GM12875 (cell line): ENCODE measurements around the gene POU6F2.

ENCODE experiments used
- H3K4me3 ChIP-seq: one replicate; pipeline ENCODE4 v1.5.1; 2011; ENCODE audit warnings: low read depth, low read length, control low read depth
- TF ChIP-seq, protein P1 (sequence below): IDR thresholded peaks from 2 replicates; pipeline ENCODE4 v1.5.1; 2011; ENCODE audit warnings: low read depth, mild to moderate bottlenecking, control low read depth, inconsistent platforms, low read length, moderate library complexity, borderline replicate concordance; ENCODE audit not compliant: insufficient read depth

The POU6F2 gene

DNA sequence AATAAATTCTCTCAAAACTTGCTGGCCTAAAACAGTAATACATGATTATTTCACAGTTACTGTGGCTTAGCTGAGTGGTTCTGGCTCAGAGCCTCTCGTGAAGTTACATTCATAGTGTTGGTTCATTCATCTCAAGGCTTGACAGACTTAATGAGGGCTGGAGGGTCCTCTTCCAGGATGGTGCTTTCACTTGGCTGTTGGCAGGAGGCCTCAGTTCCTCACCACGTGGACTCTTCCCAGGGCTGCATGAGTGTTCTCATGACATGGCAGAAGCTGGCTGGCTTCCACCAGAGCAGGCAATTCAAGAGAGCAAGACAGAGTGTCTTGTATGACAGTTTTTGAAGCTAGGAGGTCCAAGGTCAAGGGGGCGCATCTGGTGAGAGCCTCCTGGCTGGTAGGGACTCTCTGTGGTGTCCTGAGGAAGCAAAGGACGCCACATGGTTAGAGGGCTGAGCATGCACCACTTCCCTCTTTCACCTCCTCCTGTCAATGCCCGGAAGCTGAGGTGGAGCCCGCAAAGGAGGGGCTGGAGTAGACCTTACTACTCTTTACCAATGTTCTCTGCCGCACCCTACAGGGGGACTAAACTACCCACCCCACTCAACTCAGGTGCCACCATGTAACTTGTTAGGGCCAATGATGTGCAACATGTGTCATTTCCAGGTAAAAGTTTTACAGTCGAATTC is 530.3 kb downstream of the POU6F2 start:
- TF ChIP-seq, protein P1, sequence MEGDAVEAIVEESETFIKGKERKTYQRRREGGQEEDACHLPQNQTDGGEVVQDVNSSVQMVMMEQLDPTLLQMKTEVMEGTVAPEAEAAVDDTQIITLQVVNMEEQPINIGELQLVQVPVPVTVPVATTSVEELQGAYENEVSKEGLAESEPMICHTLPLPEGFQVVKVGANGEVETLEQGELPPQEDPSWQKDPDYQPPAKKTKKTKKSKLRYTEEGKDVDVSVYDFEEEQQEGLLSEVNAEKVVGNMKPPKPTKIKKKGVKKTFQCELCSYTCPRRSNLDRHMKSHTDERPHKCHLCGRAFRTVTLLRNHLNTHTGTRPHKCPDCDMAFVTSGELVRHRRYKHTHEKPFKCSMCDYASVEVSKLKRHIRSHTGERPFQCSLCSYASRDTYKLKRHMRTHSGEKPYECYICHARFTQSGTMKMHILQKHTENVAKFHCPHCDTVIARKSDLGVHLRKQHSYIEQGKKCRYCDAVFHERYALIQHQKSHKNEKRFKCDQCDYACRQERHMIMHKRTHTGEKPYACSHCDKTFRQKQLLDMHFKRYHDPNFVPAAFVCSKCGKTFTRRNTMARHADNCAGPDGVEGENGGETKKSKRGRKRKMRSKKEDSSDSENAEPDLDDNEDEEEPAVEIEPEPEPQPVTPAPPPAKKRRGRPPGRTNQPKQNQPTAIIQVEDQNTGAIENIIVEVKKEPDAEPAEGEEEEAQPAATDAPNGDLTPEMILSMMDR: no peak
- no peak overlapping the region for H3K4me3 ChIP-seq

DNA sequence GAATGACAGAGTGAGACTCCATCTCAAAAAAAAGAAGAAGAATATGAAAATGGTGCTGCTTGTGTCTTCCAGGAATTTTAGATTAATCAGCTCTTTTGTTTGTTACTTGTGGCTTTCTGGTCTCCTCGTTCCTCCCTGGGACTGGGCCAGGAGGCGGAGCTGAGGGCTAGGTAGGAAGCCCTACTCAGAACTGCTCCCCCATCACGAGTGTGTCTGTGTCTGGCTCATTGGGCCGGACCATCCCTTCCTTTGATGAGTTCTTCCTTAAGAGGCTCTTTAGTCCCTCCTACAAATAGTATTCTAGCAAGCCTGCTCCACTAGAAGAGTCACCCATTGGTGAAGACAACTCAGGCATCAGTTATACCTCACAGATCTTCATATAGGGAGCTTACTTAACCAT is 531.7 kb downstream of the POU6F2 start:
- H3K4me3 ChIP-seq: no peak overlapping the region
- TF ChIP-seq, protein P1: no peak

DNA sequence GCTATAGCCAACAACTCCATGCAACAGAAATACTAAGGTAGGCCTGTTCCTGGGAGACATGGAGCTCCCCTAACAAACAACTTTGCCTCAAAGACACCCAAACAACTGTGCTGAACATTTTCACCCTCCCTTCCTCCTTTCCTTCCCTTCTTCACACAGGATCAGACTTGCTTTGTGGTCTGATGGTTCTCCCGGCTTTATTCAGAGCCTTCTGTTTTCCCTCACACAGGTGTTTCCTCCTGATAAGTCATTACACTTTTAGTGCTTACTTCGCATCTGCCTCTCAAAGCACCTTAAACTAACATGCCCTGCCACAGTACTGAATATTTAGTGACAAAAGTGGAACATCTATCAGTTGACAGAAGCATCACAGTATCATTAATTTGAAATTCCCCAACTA is 532.2 kb downstream of the POU6F2 start:
- H3K4me3 ChIP-seq: no peak overlapping the region
- TF ChIP-seq, protein P1: no peak

DNA sequence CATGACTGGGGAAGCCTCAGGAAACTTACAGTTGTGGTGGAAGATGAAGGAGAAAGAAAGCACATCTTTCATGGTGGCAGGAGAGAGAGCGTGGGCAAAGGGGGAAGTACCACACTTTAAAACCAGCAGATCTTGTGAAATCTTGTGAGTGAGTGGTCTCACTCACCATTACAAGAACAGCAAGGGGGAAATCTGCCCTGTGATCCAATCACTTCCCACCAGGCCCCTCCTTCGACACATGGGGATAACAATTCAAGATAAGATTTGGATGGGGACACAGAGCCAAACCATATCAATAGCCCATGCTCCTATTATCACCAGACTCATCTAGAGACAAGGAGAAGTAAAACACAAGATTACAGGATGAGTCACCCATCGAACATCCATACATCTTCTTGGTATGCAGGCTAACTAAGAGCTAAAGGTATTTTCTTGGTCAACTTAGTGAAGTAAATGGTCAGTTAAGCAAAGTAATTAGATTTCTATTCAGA is 533.2 kb downstream of the POU6F2 start:
- H3K4me3 ChIP-seq: no peak overlapping the region
- TF ChIP-seq, protein P1: no peak

DNA sequence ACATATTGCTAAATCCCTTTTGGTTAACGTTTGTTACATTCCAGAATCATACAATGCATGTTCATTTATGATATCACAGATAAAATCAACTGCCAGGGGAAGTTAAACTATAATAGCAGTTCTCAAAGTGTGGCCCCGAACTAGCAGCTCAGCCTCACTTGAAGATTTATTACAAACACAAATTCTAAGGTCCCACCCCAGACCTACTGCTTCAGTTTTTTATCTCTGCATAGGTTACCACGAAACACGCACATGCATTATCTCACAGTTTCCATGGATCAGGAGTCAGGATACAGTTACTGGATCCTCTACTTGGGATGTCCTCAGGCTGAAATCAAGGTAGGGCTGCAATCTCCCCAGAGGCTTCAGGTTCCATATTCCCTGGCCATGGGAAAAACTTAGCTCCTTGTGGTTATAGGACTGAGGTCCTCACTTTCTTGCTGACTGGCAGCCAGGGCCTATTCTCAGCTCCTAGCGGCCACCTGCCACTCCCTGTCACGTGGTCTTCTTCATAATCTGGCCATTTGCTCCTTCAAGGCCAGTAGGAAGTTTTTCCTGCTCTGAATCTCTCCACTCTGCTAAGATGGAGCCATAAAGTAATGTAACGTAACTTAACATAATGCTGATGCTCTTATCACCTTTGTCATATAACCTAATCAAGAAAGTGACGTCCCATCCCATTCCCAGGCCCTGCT is 538.0 kb downstream of the POU6F2 start:
- TF ChIP-seq, protein P1: no peak
- H3K4me3 ChIP-seq: no peak overlapping the region

DNA sequence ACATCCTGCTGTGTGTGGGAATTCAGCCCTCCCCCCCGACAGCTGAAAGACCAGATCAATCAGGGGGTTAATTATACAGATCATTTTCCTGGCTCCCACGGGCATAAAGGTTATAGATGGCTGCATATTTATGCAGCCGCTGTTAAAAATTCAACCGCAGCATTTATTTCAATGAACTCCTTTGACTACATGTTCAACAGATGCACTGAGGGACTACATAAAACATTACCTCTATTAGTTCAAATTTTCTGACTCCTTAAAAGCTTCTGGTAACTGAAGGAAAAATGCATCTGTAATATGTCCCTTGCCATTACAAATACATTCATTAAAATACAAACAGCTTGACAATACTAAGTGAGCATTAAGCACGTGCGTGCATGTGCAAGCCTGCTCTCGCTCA is 538.8 kb downstream of the POU6F2 start:
- no peak overlapping the region for H3K4me3 ChIP-seq
- TF ChIP-seq, protein P1: no peak

DNA sequence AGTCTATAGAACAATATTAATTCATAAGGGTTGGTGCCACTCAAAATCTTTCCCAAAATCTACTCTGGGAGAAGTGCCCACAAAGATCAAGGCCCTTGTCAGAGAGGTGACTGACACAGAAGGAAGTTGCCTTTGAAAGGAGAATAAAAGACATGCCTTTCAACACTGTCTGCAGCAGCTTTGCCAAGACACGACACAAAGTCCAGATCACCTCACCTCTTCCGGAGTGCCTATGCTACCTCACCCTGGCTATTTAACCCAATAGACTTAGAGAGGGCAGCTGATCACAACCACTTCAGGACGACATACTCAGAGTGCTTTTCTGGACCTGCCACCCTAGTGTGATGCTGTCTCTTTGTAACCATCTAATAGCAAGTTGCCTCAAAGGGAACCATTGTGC is 539.5 kb downstream of the POU6F2 start:
- TF ChIP-seq, protein P1: no peak
- no peak overlapping the region for H3K4me3 ChIP-seq
